ENCODE measurements around the gene TULP4. TPM values are rescaled to one million over a fixed set of nuclear protein-coding genes. Genes with fewer than 3 reads are reported as not detected.

TULP4 gene
- total and polyA plus RNA-seq, 2 of the 8 experiments (the other 6 are each of a cell fraction or from before 2014, with no cell fraction given): 7.7 to 51.6 TPM

DNA sequence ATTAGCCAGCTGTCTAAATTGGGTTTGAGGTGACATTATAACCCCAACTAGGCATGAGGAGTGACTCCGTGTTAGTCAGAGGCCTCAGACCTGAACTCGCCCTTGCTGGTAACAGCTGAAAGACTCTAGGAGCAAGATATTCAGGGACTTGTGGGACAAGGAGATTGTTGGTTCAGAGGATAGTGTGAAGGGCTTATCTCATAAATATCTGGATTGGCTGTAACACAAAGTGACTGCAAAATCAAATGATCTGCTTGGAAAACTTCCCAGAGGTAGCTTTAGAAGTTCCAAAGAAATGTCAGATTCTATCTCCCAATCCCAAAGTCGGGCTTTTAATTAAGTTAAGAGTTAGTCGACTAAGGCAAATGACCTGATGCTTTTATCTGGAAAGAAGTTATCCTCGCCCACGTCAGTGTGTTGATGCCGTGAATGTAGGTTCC, 72.4 kb downstream of the TULP4 start:
- Histone ChIP-seq H4K91ac (replicated peaks; ENCODE audit: insufficient read length, low read length) (no peak overlapping the region), H3K4ac (replicated peaks; ENCODE audit: insufficient read length, low read depth, low read length) (no peak overlapping the region), H3K18ac (ENCODE audit: extremely low read depth, low read length) (no peak overlapping the region), H3K27me3 (replicated peaks in 1 of 4; ENCODE audit: control insufficient read depth in 3 of 4, extremely low read depth in 1 of 4, insufficient read depth in 3 of 4, low read length in 3 of 4) (no peaks in the 10 kb centered on the region), H3K4me3 (ENCODE audit: extremely low read depth in 1 of 4, insufficient read depth in 2 of 4, low read depth in 3 of 4, low read length in 4 of 4) (no peak overlapping the region), H4K20me1 (replicated peaks in 1 of 2; ENCODE audit: control insufficient read depth in 1 of 2, insufficient read depth in 2 of 2, low read length in 2 of 2) (peaks cover 0 to 1% of the 10 kb centered on the region in 2 experiments), H3K79me2 (ENCODE audit: control insufficient read depth in 1 of 2, insufficient read depth in 2 of 2, low read length in 2 of 2) (no peaks in the 10 kb centered on the region; a peak in 1 of 4 replicates), H3K27ac (ENCODE audit: low read depth, low read length) (no peak overlapping the region), H2BK15ac (ENCODE audit: low read length) (no peak overlapping the region), H3K4me2 (ENCODE audit: insufficient read depth in 1 of 2, low read depth in 2 of 2, low read length in 2 of 2) (no peak overlapping the region), H3K9ac (replicated peaks in 1 of 4; ENCODE audit: extremely low read depth in 1 of 4, low read depth in 3 of 4, low read length in 3 of 4) (no peak overlapping the region), H4K8ac (ENCODE audit: extremely low read depth, insufficient read depth, low read length) (no peak overlapping the region), H3K23ac (ENCODE audit: insufficient read length) (no peak overlapping the region), H3K4me1 (replicated peaks in 1 of 4; ENCODE audit: control insufficient read depth in 3 of 4, insufficient read depth in 4 of 4, low read length in 3 of 4) (no peaks in the 10 kb centered on the region), H4K5ac (ENCODE audit: insufficient read length, low read depth, low read length) (no peak overlapping the region), H2AFZ (ENCODE audit: low read length) (no peak overlapping the region), H3K56ac (replicated peaks; ENCODE audit: insufficient read length, low read depth, low read length) (no peak overlapping the region), H3K36me3 (ENCODE audit: control insufficient read depth in 2 of 4, insufficient read depth in 4 of 4, low read length in 3 of 4) (no peaks in the 10 kb centered on the region; a peak in 1 of 8 replicates), H3K14ac (ENCODE audit: insufficient read length) (no peak overlapping the region), H2AK5ac (ENCODE audit: low read depth, low read length) (no peak overlapping the region), H3K79me1 (ENCODE audit: low read depth, low read length) (no peaks in the 10 kb centered on the region), H3K9me3 (ENCODE audit: insufficient read depth in 2 of 2, low read depth in 1 of 2, low read length in 1 of 2) (peaks cover 3% of the 10 kb centered on the region in 2 experiments), H2BK12ac (ENCODE audit: low read depth, low read length) (no peak overlapping the region), H3K23me2 (ENCODE audit: low read depth, low read length) (no peaks in the 10 kb centered on the region), H2BK20ac (ENCODE audit: low read length) (no peak overlapping the region), H2BK5ac (ENCODE audit: low read depth, low read length) (no peak overlapping the region), H2BK120ac (replicated peaks; ENCODE audit: low read depth, low read length) (no peak overlapping the region)
- DNase-seq (ENCODE audit: low read depth in 1 of 2, low spot score in 2 of 2): no peak
- no peak for FAIRE-seq
- POLR2A ChIA-PET (ENCODE audit: partially characterized antibody): no interaction called here
- 90% methylated on average over 7 of the region's 7 CpGs; no CpG with 5 or more reads in 1 of the 2 experiments for WGBS, 2 experiments (ENCODE audit: extremely low coverage in 1 of 2, insufficient coverage in 1 of 2, insufficient read length in 1 of 2, insufficient replicate concordance in 2 of 2, low coverage in 1 of 2, low lambda C conversion rate in 2 of 2, missing lambda C conversion rate in 1 of 2)
- TF ChIP-seq SAP30 (IDR thresholded peaks at IDR 0.05; ENCODE audit: insufficient read depth, insufficient replicate concordance, low read length) (no peak), CHD2 (IDR thresholded peaks at IDR 0.05; ENCODE audit: low read length) (no peak), TBP (IDR thresholded peaks at IDR 0.05; ENCODE audit: low read depth, low read length) (no peak), RBBP5 (IDR thresholded peaks at IDR 0.05; ENCODE audit: borderline replicate concordance, low read depth, low read length) (no peak), TAF1 (IDR thresholded peaks at IDR 0.05; ENCODE audit: low read depth, low read length) (no peak)
- TF ChIP-seq, protein P1, sequence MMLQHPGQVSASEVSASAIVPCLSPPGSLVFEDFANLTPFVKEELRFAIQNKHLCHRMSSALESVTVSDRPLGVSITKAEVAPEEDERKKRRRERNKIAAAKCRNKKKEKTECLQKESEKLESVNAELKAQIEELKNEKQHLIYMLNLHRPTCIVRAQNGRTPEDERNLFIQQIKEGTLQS (IDR thresholded peaks at IDR 0.05; ENCODE audit: insufficient read depth, low read depth, low read length): no peak
- CTCF ChIA-PET (ENCODE audit: partially characterized antibody): interaction anchor here (0.6 to 1.8 kb wide), 4 partner anchors 11 to 26 kb away, joined by 3 to 6 read pairs (median 4); no protein-coding TSS in a partner anchor
